ENCODE results near the gene NSG1. TPM values are rescaled to one million over a fixed set of nuclear protein-coding genes. Genes with fewer than 3 reads are reported as not detected.
A peak's percentile ranks its signal among the peaks of the same experiment; 100 is the strongest.
"Not testable (repeated sequence)": the region's sequence is repeated elsewhere in the genome, so short reads cannot be mapped to it uniquely, and the experiment has no call there.

NSG1 gene
- total and polyA plus RNA-seq, 2 donors (not counting 3 experiments of a cell fraction or from before 2014, with no cell fraction given) = 2.0 to 2.9 TPM

DNA sequence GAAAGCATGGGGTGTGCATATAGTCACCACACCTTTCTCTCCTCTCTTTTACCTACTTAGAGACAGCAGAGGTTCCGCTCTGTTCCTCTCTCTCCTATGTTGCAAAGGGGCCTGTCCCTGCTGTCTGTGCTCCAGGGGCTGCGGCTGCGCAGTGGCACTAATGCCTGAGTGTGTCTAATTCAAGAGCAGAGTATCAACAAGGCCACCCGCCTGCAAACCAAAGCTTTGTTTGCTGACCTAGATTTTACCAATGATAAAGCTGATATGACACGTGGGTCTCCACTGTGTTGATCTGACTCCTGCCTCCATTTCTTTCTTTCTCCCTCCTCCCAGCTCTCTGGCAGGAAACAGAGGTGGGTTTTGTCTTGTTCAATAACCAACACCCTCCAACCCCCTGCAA, 74.9 kb downstream of the NSG1 start:
- POLR2A ChIA-PET = no interaction called here
- intact Hi-C loops (cut with micrococcal nuclease) = no loop called here

DNA sequence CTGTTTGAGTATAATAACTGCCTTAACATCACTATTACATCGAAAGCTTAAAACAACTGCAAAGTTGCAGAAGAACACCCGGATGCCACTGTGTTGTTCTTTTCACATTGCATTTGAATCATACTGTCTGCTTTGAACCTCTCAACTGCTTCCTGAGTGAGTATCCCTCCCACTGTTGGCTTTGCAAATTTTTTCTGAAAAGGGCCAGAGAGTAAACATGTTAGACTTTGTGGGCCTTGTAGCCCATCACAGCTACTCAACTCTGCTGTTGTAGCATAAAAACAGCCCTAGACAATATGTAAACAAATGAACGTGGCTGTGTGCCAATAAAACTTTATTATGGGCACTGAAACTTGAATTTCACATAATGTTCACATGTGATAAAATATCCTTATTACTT, 76.1 kb downstream of the NSG1 start:
- ChIA-PET CTCF (interaction anchor here (1.5 to 1.6 kb wide), 2 partner anchors 14 to 31 kb away, joined by 3 to 4 read pairs; no protein-coding TSS in a partner anchor), POLR2A (no interaction called here)
- no TSS peak for BruUV-seq (replicated peaks)
- Histone ChIP-seq H3K79me2 (ENCODE audit: control insufficient read depth, insufficient read depth, low read length) (no peaks in the 10 kb centered on the region), H4K20me1 (replicated peaks; ENCODE audit: control insufficient read depth, extremely low read depth, insufficient read depth, low read length) (no peaks in the 10 kb centered on the region), H3K27me3 (ENCODE audit: control insufficient read depth in 2 of 2, insufficient read depth in 2 of 2, low read length in 2 of 2) (no peaks in the 10 kb centered on the region), H3K9me3 (replicated peaks; ENCODE audit: control insufficient read depth, insufficient read depth, low read length) (no peaks in the 10 kb centered on the region), H2AFZ (ENCODE audit: low read depth, low read length) (no peak overlapping the region), H3K9ac (replicated peaks; ENCODE audit: extremely low read depth, insufficient read depth, low read length) (no peak overlapping the region), H3K36me3 (ENCODE audit: control insufficient read depth in 2 of 2, extremely low read depth in 1 of 2, insufficient read depth in 2 of 2, low read length in 2 of 2) (no peaks in the 10 kb centered on the region), H3K4me1 (ENCODE audit: control insufficient read depth, extremely low read depth, insufficient read depth, low read length) (no peaks in the 10 kb centered on the region), H3K9me1 (replicated peaks; ENCODE audit: control insufficient read depth, extremely low read depth, insufficient read depth, low read length) (no peaks in the 10 kb centered on the region), H3K4me3 (replicated peaks in 1 of 3; ENCODE audit: insufficient read depth in 1 of 3, low read depth in 1 of 3, low read length in 3 of 3) (no peak overlapping the region), H3K27ac (ENCODE audit: insufficient read depth, low read depth, low read length) (no peak overlapping the region), H3K4me2 (ENCODE audit: insufficient read depth, low read length) (no peak overlapping the region)
- DNase-seq (ENCODE audit: low read depth, low spot score) (no peak), FAIRE-seq (peak; percentile 57)
- TF ChIP-seq MYC (IDR thresholded peaks at IDR 0.05; ENCODE audit: low read depth, low read length) (no peak), EZH2 (IDR thresholded peaks at IDR 0.05; ENCODE audit: borderline replicate concordance, low read depth, low read length, severe bottlenecking) (no peak)
- intact Hi-C loops (cut with micrococcal nuclease) = no loop called here
- dilution Hi-C loops (cut with MboI; ENCODE audit: extremely low pct_ligation_motif_present, low sequenced_read_pairs) = no loop called here

More for the DNA sequence above, 74.9 kb downstream of the NSG1 start:
- Histone ChIP-seq H3K9me1 (replicated peaks; ENCODE audit: control insufficient read depth, extremely low read depth, insufficient read depth, low read length) (no peaks in the 10 kb centered on the region), H2AFZ (ENCODE audit: low read depth, low read length) (no peak overlapping the region), H3K4me3 (replicated peaks in 1 of 3; ENCODE audit: insufficient read depth in 1 of 3, low read depth in 1 of 3, low read length in 3 of 3) (no peak overlapping the region), H3K4me2 (ENCODE audit: insufficient read depth, low read length) (no peak overlapping the region), H3K27ac (ENCODE audit: insufficient read depth, low read depth, low read length) (no peak overlapping the region), H3K9ac (replicated peaks; ENCODE audit: extremely low read depth, insufficient read depth, low read length) (no peak overlapping the region), H3K79me2 (ENCODE audit: control insufficient read depth, insufficient read depth, low read length) (no peaks in the 10 kb centered on the region), H3K9me3 (replicated peaks; ENCODE audit: control insufficient read depth, insufficient read depth, low read length) (no peaks in the 10 kb centered on the region), H3K4me1 (ENCODE audit: control insufficient read depth, extremely low read depth, insufficient read depth, low read length) (no peaks in the 10 kb centered on the region), H3K36me3 (ENCODE audit: control insufficient read depth in 2 of 2, extremely low read depth in 1 of 2, insufficient read depth in 2 of 2, low read length in 2 of 2) (no peaks in the 10 kb centered on the region), H4K20me1 (replicated peaks; ENCODE audit: control insufficient read depth, extremely low read depth, insufficient read depth, low read length) (no peaks in the 10 kb centered on the region), H3K27me3 (ENCODE audit: control insufficient read depth in 2 of 2, insufficient read depth in 2 of 2, low read length in 2 of 2) (no peaks in the 10 kb centered on the region)
- TF ChIP-seq FOS (IDR thresholded peaks at IDR 0.05; ENCODE audit: borderline replicate concordance, insufficient read depth, low read length) = no peak
- DNase-seq (ENCODE audit: low read depth, low spot score) (no peak), FAIRE-seq (no peak)
- CTCF ChIA-PET = interaction anchor here (0.6 to 1.6 kb wide), 3 partner anchors 14 to 19 kb away, joined by 3 to 4 read pairs (median 4); no protein-coding TSS in a partner anchor
- dilution Hi-C loops (cut with MboI; ENCODE audit: extremely low pct_ligation_motif_present, low sequenced_read_pairs) = no loop called here
- no TSS peak for BruUV-seq (replicated peaks)

DNA sequence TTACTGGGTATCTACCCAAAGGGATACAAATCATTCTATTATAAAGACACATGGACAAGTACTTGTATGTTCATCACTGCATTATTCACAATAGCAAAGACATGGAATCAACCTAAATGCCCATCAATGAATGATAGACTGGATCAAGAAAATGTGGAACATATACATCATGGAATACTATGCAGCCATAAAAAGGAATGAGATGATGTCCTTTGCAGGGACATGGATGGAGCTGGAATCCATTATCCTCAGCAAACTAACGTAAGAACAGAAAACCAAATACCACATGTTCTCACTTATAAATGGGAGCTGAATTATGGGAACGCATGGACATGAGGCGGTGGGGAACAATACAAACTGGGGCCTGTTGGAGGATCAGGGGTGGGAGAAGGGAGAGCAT, 78.3 kb downstream of the NSG1 start:
- H3K36me3 ChIP-seq (ENCODE audit: control insufficient read depth in 2 of 2, extremely low read depth in 1 of 2, insufficient read depth in 2 of 2, low read length in 2 of 2); dilution Hi-C loops (cut with MboI; ENCODE audit: extremely low pct_ligation_motif_present, low sequenced_read_pairs); H4K20me1 ChIP-seq (replicated peaks; ENCODE audit: control insufficient read depth, extremely low read depth, insufficient read depth, low read length); POLR2A ChIA-PET; H3K79me2 ChIP-seq (ENCODE audit: control insufficient read depth, insufficient read depth, low read length); H3K4me2 ChIP-seq (ENCODE audit: insufficient read depth, low read length); H3K4me1 ChIP-seq (ENCODE audit: control insufficient read depth, extremely low read depth, insufficient read depth, low read length); FAIRE-seq; intact Hi-C loops (cut with micrococcal nuclease); BruUV-seq (replicated peaks); DNase-seq (ENCODE audit: low read depth, low spot score); H3K9me3 ChIP-seq (replicated peaks; ENCODE audit: control insufficient read depth, insufficient read depth, low read length); H3K27ac ChIP-seq (ENCODE audit: insufficient read depth, low read depth, low read length); H3K27me3 ChIP-seq (ENCODE audit: control insufficient read depth in 2 of 2, insufficient read depth in 2 of 2, low read length in 2 of 2); H2AFZ ChIP-seq (ENCODE audit: low read depth, low read length); CTCF ChIA-PET; H3K4me3 ChIP-seq (replicated peaks in 1 of 3; ENCODE audit: insufficient read depth in 1 of 3, low read depth in 1 of 3, low read length in 3 of 3); H3K9ac ChIP-seq (replicated peaks; ENCODE audit: extremely low read depth, insufficient read depth, low read length); H3K9me1 ChIP-seq (replicated peaks; ENCODE audit: control insufficient read depth, extremely low read depth, insufficient read depth, low read length): not testable (repeated sequence)

All from endothelial cell of umbilical vein (primary cell).